ENCODE results near the gene ESPL1.

The ESPL1 gene

GRCh38 chr12:53338916-53339315 lies 70.8 kb downstream of the ESPL1 start:
- no peak for DNase-seq (ENCODE audit: low read depth, low spot score)
- H3K4me3 ChIP-seq (ENCODE audit: low read depth, low read length), result no peak overlapping the region
- POLR2A ChIA-PET, result no interaction called here
- no peak for TF ChIP-seq CTCF (IDR thresholded peaks at IDR 0.05; ENCODE audit: insufficient read depth, low read length, missing control alignments)
- CTCF ChIA-PET, result interaction anchor here (0.6 to 1.8 kb wide), 6 partner anchors 9 to 82 kb away, joined by 3 to 8 read pairs (median 4); no protein-coding TSS in a partner anchor

DNA sequence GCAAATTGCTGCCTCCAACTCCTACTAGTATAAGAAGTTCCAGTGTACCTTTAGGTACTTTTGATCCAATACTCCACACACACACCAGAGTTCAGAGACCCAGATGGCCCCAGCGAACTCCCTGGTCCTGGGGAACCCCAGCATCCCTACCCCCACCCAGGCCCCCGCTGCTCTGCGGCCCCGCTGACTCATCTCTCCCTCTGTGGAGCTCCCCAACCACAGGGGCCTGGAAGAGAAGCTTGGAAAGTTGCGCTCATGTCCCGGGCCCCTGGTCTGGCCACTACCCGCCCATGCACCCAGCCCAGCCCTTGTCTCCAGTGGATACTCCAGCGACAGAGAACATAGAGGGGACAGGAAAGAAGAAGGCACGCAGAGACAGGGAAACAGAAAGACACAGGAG lies 72.3 kb downstream of the ESPL1 start:
- no peak for DNase-seq (ENCODE audit: low read depth, low spot score)
- CTCF ChIA-PET, result interaction anchor here (0.7 to 2.1 kb wide), 5 partner anchors 10 to 81 kb away, joined by 3 to 11 read pairs (median 3); partner anchors contain the start of gene AAAS
- H3K4me3 ChIP-seq (ENCODE audit: low read depth, low read length), result no peak overlapping the region
- POLR2A ChIA-PET, result interaction anchor here (1.0 kb wide), 1 partner anchor 19 kb away, joined by 3 read pairs; the partner anchor contains the start of gene AAAS
- TF ChIP-seq CTCF (IDR thresholded peaks at IDR 0.05; ENCODE audit: insufficient read depth, low read length, missing control alignments), result no peak
